Mesendoderm (in vitro differentiated cells): Measurements from ENCODE around the gene BOD1L1.

Experiments used
- DNase-seq: peaks from one replicate; pipeline ENCODE4 v3.0.0; 2013
- H2AK5ac ChIP-seq: 2 replicates; pipeline ENCODE4 v1.6.1; 2013; ENCODE audit warnings: low read length, inconsistent platforms
- H2BK120ac ChIP-seq: 2 replicates; pipeline ENCODE4 v1.6.1; 2013; ENCODE audit warnings: low read depth, mild to moderate bottlenecking, low read length, moderate library complexity, mixed read lengths
- H2BK15ac ChIP-seq: replicated peaks from 2 replicates; pipeline ENCODE4 v1.6.1; 2013; ENCODE audit warnings: low read depth, mild to moderate bottlenecking, moderate library complexity
- H2BK5ac ChIP-seq: 2 replicates; pipeline ENCODE4 v1.6.1; 2013; ENCODE audit warnings: low read length, inconsistent platforms
- H3K18ac ChIP-seq: 2 replicates; pipeline ENCODE4 v1.6.1; 2013; ENCODE audit warnings: mild to moderate bottlenecking, low read length, mixed read lengths
- H3K23ac ChIP-seq: one replicate; pipeline ENCODE4 v1.6.1; 2013; ENCODE audit warnings: low read length
- H3K27ac ChIP-seq: 2 replicates; pipeline ENCODE4 v1.5.1; 2013; ENCODE audit warnings: low read depth, mild to moderate bottlenecking, inconsistent platforms, low read length, moderate library complexity
- H3K27me3 ChIP-seq: 2 replicates; pipeline ENCODE4 v1.6.1; 2013; ENCODE audit warnings: low read length, control low read depth, mild to moderate bottlenecking, inconsistent platforms; ENCODE audit not compliant: insufficient read depth, poor library complexity
- H3K36me3 ChIP-seq: 2 replicates; pipeline ENCODE4 v1.6.1; 2013; ENCODE audit warnings: low read length, inconsistent platforms; ENCODE audit not compliant: control insufficient read depth, insufficient read depth
- H3K4ac ChIP-seq: one replicate; pipeline ENCODE4 v1.6.1; 2013; ENCODE audit warnings: low read depth, mild to moderate bottlenecking, low read length, moderate library complexity
- H3K4me1 ChIP-seq: 2 replicates; pipeline ENCODE4 v1.6.1; 2013; ENCODE audit warnings: low read depth, low read length, inconsistent platforms; ENCODE audit not compliant: control insufficient read depth
- H3K4me2 ChIP-seq: 2 replicates; pipeline ENCODE4 v1.6.1; 2013; ENCODE audit warnings: low read length
- H3K4me3 ChIP-seq: 2 replicates; pipeline ENCODE4 v1.5.1; 2013; ENCODE audit warnings: mild to moderate bottlenecking, low read length
- H3K56ac ChIP-seq: one replicate; pipeline ENCODE4 v1.6.1; 2013; ENCODE audit warnings: low read length
- H3K79me1 ChIP-seq: 2 replicates; pipeline ENCODE4 v1.6.1; 2013; ENCODE audit warnings: low read length, inconsistent platforms
- H3K79me2 ChIP-seq: 2 replicates; pipeline ENCODE4 v1.6.1; 2013; ENCODE audit warnings: mild to moderate bottlenecking, low read length; ENCODE audit not compliant: control insufficient read depth, insufficient read depth
- H3K9ac ChIP-seq: 2 replicates; pipeline ENCODE4 v1.6.1; 2013; ENCODE audit warnings: low read length, inconsistent platforms
- H4K5ac ChIP-seq: one replicate; pipeline ENCODE4 v1.6.1; 2013; ENCODE audit warnings: low read length
- H4K8ac ChIP-seq: one replicate; pipeline ENCODE4 v1.6.1; 2013; ENCODE audit warnings: low read depth, mild to moderate bottlenecking, control low read depth, low read length, moderate library complexity
- WGBS: extraction: QIAGEN DNeasy Blood & Tissue Kit; methylation state at CpG from one replicate; pipeline ENCODE4 v1.1.7; 2013; ENCODE audit warnings: low lambda C conversion rate, missing lambda C conversion rate; ENCODE audit not compliant: insufficient coverage; ENCODE audit errors: extremely low coverage; 5-methylcytosine and 5-hydroxymethylcytosine counted together

Gene BOD1L1

GRCh38 chr4:13616597-13616996 is 10.9 kb downstream of the BOD1L1 start:
- Histone ChIP-seq H3K18ac (no peak overlapping the region), H2BK5ac (no peak overlapping the region), H3K36me3 (peaks cover 3% of the 10 kb centered on the region), H4K5ac (no peak overlapping the region), H3K9ac (no peak overlapping the region), H3K4me3 (no peak overlapping the region), H3K27ac (no peak overlapping the region), H3K79me1 (peaks cover 8% of the 10 kb centered on the region), H3K4me2 (no peak overlapping the region), H2BK120ac (no peak overlapping the region), H3K56ac (no peak overlapping the region), H3K23ac (no peak overlapping the region), H3K79me2 (peaks cover 7% of the 10 kb centered on the region), H4K8ac (no peak overlapping the region), H3K4me1 (no peaks in the 10 kb centered on the region), H2BK15ac (no peak overlapping the region), H3K27me3 (no peaks in the 10 kb centered on the region), H3K4ac (no peak overlapping the region), H2AK5ac (no peak overlapping the region)
- WGBS: no CpG with 5 or more reads among the region's 4 CpGs
- no peak for DNase-seq

DNA sequence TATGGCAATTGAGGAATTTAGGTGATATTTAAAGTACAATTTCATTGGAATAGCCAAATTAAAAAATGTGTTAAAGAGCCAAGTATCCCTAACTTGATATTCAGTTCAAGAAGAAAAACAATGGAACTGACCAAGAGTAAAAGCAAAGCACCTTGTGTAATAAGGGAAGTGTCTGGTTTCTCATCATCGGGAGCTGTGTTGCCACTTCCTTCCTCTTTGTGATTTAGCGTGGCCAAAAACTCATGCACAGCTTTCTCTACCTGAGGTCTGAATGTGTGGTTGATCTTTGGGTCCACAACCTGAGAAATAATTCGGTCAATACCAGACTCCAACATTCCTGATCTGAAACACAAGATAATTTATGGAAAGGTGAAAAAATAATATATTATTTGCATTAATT is 12.4 kb downstream of the BOD1L1 start:
- Histone ChIP-seq H4K5ac (no peak overlapping the region), H3K27me3 (no peaks in the 10 kb centered on the region), H3K4me3 (no peak overlapping the region)

GRCh38 chr4:13612569-13612968 is 15.0 kb downstream of the BOD1L1 start:
- H3K36me3 ChIP-seq: peaks cover 5% of the 10 kb centered on the region

More for the DNA sequence above, 12.4 kb downstream of the BOD1L1 start:
- no peak overlapping the region for H3K9ac ChIP-seq
- H3K79me2 ChIP-seq: no peaks in the 10 kb centered on the region
- H2AK5ac ChIP-seq: no peak overlapping the region
- H2BK5ac ChIP-seq: no peak overlapping the region
- no peak overlapping the region for H3K27ac ChIP-seq
- H3K4me2 ChIP-seq: no peak overlapping the region
- H3K79me1 ChIP-seq: no peaks in the 10 kb centered on the region
- peaks cover 5% of the 10 kb centered on the region for H3K36me3 ChIP-seq
- no peak overlapping the region for H4K8ac ChIP-seq
- no peak overlapping the region for H3K56ac ChIP-seq
- no peaks in the 10 kb centered on the region for H3K4me1 ChIP-seq
- H3K23ac ChIP-seq: no peak overlapping the region
- no peak for DNase-seq
- no peak overlapping the region for H2BK15ac ChIP-seq
- H3K4ac ChIP-seq: no peak overlapping the region
- no peak overlapping the region for H2BK120ac ChIP-seq
- H3K18ac ChIP-seq: no peak overlapping the region
- no CpG with 5 or more reads among the region's 3 CpGs for WGBS

DNA sequence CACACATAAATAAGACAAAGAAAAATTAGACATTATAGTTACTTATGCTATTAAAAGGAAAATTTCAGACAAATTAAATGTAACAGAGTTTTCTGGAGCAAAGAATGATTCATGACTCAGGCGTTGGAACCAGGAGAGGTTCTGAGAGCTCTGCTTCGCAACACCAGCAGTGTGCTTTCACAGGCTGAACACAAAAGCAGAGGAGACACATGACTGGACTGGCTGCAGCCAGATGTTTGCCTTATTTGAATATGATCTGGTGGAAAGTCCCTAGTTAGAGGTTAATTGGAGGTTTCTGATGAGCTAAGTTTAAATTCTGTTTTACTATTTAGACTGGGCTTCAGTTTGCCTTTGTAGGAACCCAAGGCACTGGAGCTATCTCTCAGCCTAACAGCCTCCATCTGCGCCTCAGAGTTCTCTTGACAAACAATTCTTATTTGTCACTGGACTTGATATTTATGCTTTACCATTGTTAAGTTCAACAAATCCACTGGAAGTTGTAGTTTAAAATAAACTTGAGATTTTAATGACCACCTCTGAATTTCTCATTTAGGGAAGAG is 16.2 kb downstream of the BOD1L1 start:
- H3K36me3 ChIP-seq: peaks cover 5% of the 10 kb centered on the region
- H3K56ac ChIP-seq: no peak overlapping the region
- no peak for DNase-seq
- no peak overlapping the region for H2BK120ac ChIP-seq
- no peak overlapping the region for H2BK5ac ChIP-seq
- no peak overlapping the region for H3K18ac ChIP-seq
- no peak overlapping the region for H3K27ac ChIP-seq
- H3K79me2 ChIP-seq: no peaks in the 10 kb centered on the region
- no peak overlapping the region for H3K4ac ChIP-seq
- H3K79me1 ChIP-seq: no peaks in the 10 kb centered on the region
- no peak overlapping the region for H3K23ac ChIP-seq
- H2BK15ac ChIP-seq: no peak overlapping the region
- no peak overlapping the region for H3K9ac ChIP-seq
- H3K27me3 ChIP-seq: no peaks in the 10 kb centered on the region
- H3K4me2 ChIP-seq: no peak overlapping the region
- no peaks in the 10 kb centered on the region for H3K4me1 ChIP-seq
- H4K5ac ChIP-seq: no peak overlapping the region
- no peak overlapping the region for H2AK5ac ChIP-seq
- H3K4me3 ChIP-seq: no peak overlapping the region
- no peak overlapping the region for H4K8ac ChIP-seq
- WGBS: no CpG with 5 or more reads among the region's 3 CpGs

More at GRCh38 chr4:13612569-13612968, 15.0 kb downstream of the BOD1L1 start:
- DNase-seq: peak; percentile 28
- Histone ChIP-seq H4K5ac (no peak overlapping the region), H3K4me2 (no peak overlapping the region), H3K9ac (no peak overlapping the region), H3K79me1 (no peaks in the 10 kb centered on the region), H2BK120ac (no peak overlapping the region), H3K23ac (no peak overlapping the region), H2AK5ac (no peak overlapping the region), H3K4me3 (no peak overlapping the region), H3K79me2 (no peaks in the 10 kb centered on the region), H3K4ac (no peak overlapping the region), H3K18ac (no peak overlapping the region), H2BK15ac (no peak overlapping the region), H3K27ac (no peak overlapping the region), H3K27me3 (no peaks in the 10 kb centered on the region), H4K8ac (no peak overlapping the region), H2BK5ac (no peak overlapping the region), H3K4me1 (no peaks in the 10 kb centered on the region), H3K56ac (no peak overlapping the region)
- WGBS: no CpG with 5 or more reads among the region's 4 CpGs

DNA sequence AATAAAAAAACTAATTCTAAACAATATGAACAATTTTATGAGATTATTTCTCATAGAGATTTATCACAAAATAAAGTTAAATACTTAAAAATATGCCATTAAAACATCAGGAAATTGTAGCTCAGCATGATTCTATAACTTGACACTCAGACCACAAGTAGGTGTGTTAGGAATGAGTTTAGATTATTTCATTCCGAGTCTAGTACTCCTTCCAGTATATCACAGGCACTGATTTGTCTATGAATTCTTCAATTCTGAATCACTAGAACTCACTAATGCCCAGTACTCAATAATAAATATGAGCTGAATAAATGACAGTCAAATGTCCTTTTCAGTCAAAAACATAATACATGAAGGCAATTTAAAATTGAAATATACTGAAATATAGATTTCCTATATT is 22.2 kb downstream of the BOD1L1 start:
- no peaks in the 10 kb centered on the region for H3K79me2 ChIP-seq
- H3K36me3 ChIP-seq: peaks cover 6% of the 10 kb centered on the region
- H3K4me3 ChIP-seq: no peak overlapping the region
- H3K27ac ChIP-seq: no peak overlapping the region
- no peak overlapping the region for H3K4me2 ChIP-seq
- no peak overlapping the region for H3K4ac ChIP-seq
- no peak overlapping the region for H3K9ac ChIP-seq
- WGBS: no CpG with 5 or more reads among the region's 1 CpG
- no peak overlapping the region for H2BK5ac ChIP-seq
- H3K79me1 ChIP-seq: no peaks in the 10 kb centered on the region
- H4K8ac ChIP-seq: no peak overlapping the region
- no peaks in the 10 kb centered on the region for H3K4me1 ChIP-seq
- no peak overlapping the region for H4K5ac ChIP-seq
- H3K18ac ChIP-seq: no peak overlapping the region
- no peak overlapping the region for H2BK120ac ChIP-seq
- no peak overlapping the region for H2AK5ac ChIP-seq
- H3K56ac ChIP-seq: no peak overlapping the region
- no peak overlapping the region for H3K23ac ChIP-seq
- no peaks in the 10 kb centered on the region for H3K27me3 ChIP-seq
- DNase-seq: no peak
- H2BK15ac ChIP-seq: no peak overlapping the region

GRCh38 chr4:13601848-13602247 is 25.7 kb downstream of the BOD1L1 start:
- WGBS: no CpG with 5 or more reads among the region's 2 CpGs

More at GRCh38 chr4:13601848-13602247, 25.7 kb downstream of the BOD1L1 start:
- Histone ChIP-seq H3K9ac (no peak overlapping the region), H3K79me2 (no peaks in the 10 kb centered on the region), H3K4me2 (no peak overlapping the region), H3K27ac (no peak overlapping the region), H3K18ac (no peak overlapping the region), H4K8ac (no peak overlapping the region), H3K27me3 (no peaks in the 10 kb centered on the region), H4K5ac (no peak overlapping the region), H3K36me3 (peaks cover 6% of the 10 kb centered on the region), H3K4ac (no peak overlapping the region), H2AK5ac (no peak overlapping the region), H2BK15ac (no peak overlapping the region), H2BK120ac (no peak overlapping the region), H3K4me3 (no peak overlapping the region), H3K4me1 (no peaks in the 10 kb centered on the region), H3K56ac (no peak overlapping the region), H3K79me1 (no peaks in the 10 kb centered on the region), H3K23ac (no peak overlapping the region), H2BK5ac (no peak overlapping the region)
- DNase-seq: no peak
